ENCODE measurements around the gene SIPA1L3. TPM values are rescaled to one million over a fixed set of nuclear protein-coding genes. Genes with fewer than 3 reads are reported as not detected.

SIPA1L3 gene
- total RNA-seq, 4 donors from 2014 or later: 50.0 to 69.8 (median 53.6) TPM

GRCh38 chr19:38196245-38196837 lies 289.3 kb downstream of the SIPA1L3 start:
- DNase-seq (ENCODE audit: low spot score in 2 of 2): no peak
- TF ChIP-seq CTCF (IDR thresholded peaks at IDR 0.05): no peak
- no peak for TF ChIP-seq POLR2A (IDR thresholded peaks at IDR 0.05)
- intact Hi-C loops (cut with DNase I; ENCODE audit: low total_unique reads): no loop called here
- 89 to 91% methylated on average over 13 of the region's 13 CpGs for WGBS, 2 donors
- H3K4me3 ChIP-seq (ENCODE audit: low read depth, poor library complexity, severe bottlenecking): no peak overlapping the region

GRCh38 chr19:38196948-38197656 lies 290.1 kb downstream of the SIPA1L3 start:
- intact Hi-C loops (cut with DNase I; ENCODE audit: low total_unique reads): no loop called here
- WGBS, 2 donors: 94% methylated on average over 23 of the region's 23 CpGs
- DNase-seq (ENCODE audit: low spot score in 2 of 2): no peak

GRCh38 chr19:38197937-38198704 lies 291.1 kb downstream of the SIPA1L3 start:
- no peak for TF ChIP-seq CTCF (IDR thresholded peaks at IDR 0.05)
- no peak for TF ChIP-seq POLR2A (IDR thresholded peaks at IDR 0.05)
- WGBS, 2 donors: 89 to 92% methylated on average over 25 of the region's 25 CpGs
- DNase-seq (ENCODE audit: low spot score in 2 of 2): no peak
- no peak overlapping the region for H3K4me3 ChIP-seq (ENCODE audit: low read depth, poor library complexity, severe bottlenecking)
- intact Hi-C loops (cut with DNase I; ENCODE audit: low total_unique reads): no loop called here

More at GRCh38 chr19:38196948-38197656, 290.1 kb downstream of the SIPA1L3 start:
- TF ChIP-seq POLR2A (IDR thresholded peaks at IDR 0.05) (no peak), CTCF (IDR thresholded peaks at IDR 0.05) (no peak)
- no peak overlapping the region for H3K4me3 ChIP-seq (ENCODE audit: low read depth, poor library complexity, severe bottlenecking)

- DNase-seq (ENCODE audit: low spot score in 2 of 2): no peak
- intact Hi-C loops (cut with DNase I; ENCODE audit: low total_unique reads): no loop called here
- H3K4me3 ChIP-seq (ENCODE audit: low read depth, poor library complexity, severe bottlenecking): no peak overlapping the region
- no peak for TF ChIP-seq POLR2A (IDR thresholded peaks at IDR 0.05)
- no peak for TF ChIP-seq CTCF (IDR thresholded peaks at IDR 0.05)
- WGBS, 2 donors: 75 to 81% methylated on average over 10 to 11 of the region's 11 CpGs
These were observed 292.3 kb downstream of the SIPA1L3 start for GRCh38 chr19:38199340-38199739.

- intact Hi-C loops (cut with DNase I; ENCODE audit: low total_unique reads): no loop called here
- TF ChIP-seq POLR2A (IDR thresholded peaks at IDR 0.05) (no peak), CTCF (IDR thresholded peaks at IDR 0.05) (no peak)
- H3K4me3 ChIP-seq (ENCODE audit: low read depth, poor library complexity, severe bottlenecking): no peak overlapping the region
- DNase-seq (ENCODE audit: low spot score in 2 of 2): no peak
- WGBS, 2 donors: 89 to 90% methylated on average over 13 of the region's 15 CpGs
These were observed 294.7 kb downstream of the SIPA1L3 start for GRCh38 chr19:38201731-38202130.

Data from lower leg skin (tissue), 4 donors.